Esophagus (tissue), 2 donors: ENCODE measurements around the gene NUAK2. TPM values are rescaled to one million over a fixed set of nuclear protein-coding genes. Genes with fewer than 3 reads are reported as not detected.

Experiments
- H3K27ac ChIP-seq, 2 donors: one replicate each; pipeline ENCODE4 v1.5.1; 2013; ENCODE audit warnings: low read depth in 2 of 2, mild to moderate bottlenecking in 2 of 2, inconsistent platforms in 1 of 2, low read length in 1 of 2, moderate library complexity in 1 of 2
- H3K27me3 ChIP-seq, 2 donors: one replicate each; pipeline ENCODE4 v1.6.1; 2013; ENCODE audit warnings: low read length in 2 of 2, control low read depth in 1 of 2, mild to moderate bottlenecking in 1 of 2; ENCODE audit not compliant: insufficient read depth in 2 of 2, control insufficient read depth in 1 of 2
- H3K36me3 ChIP-seq, 2 donors: one replicate each; pipeline ENCODE4 v1.6.1; 2013; ENCODE audit warnings: low read length in 1 of 2; ENCODE audit not compliant: control insufficient read depth in 2 of 2, insufficient read depth in 2 of 2
- H3K4me1 ChIP-seq, 2 donors: one replicate each; pipeline ENCODE4 v1.6.1; 2013; ENCODE audit warnings: low read length in 1 of 2; ENCODE audit not compliant: control insufficient read depth in 2 of 2, insufficient read depth in 2 of 2
- H3K4me3 ChIP-seq, 2 donors: one replicate each; pipeline ENCODE4 v1.5.1; 2013; ENCODE audit warnings: low read length in 2 of 2, mild to moderate bottlenecking in 2 of 2, low read depth in 1 of 2, moderate library complexity in 1 of 2
- H3K9me3 ChIP-seq, 2 donors: one replicate each; pipeline ENCODE4 v1.6.1; 2013; ENCODE audit warnings: mild to moderate bottlenecking in 2 of 2, low read depth in 1 of 2, low read length in 1 of 2, moderate library complexity in 1 of 2; ENCODE audit not compliant: control insufficient read depth in 2 of 2, insufficient read depth in 1 of 2
- WGBS, 2 donors: extraction: QIAGEN DNeasy Blood & Tissue Kit; methylation state at CpG; one replicate each; pipeline ENCODE4 v1.1.7; 2013; 5-methylcytosine and 5-hydroxymethylcytosine counted together
- polyA plus RNA-seq, 2 donors: library from polyadenylated mRNA; stranded (reverse); fragments of 200-250 nt; gene quantifications; one replicate each; pipeline ENCODE4 v1.2.3, GENCODE V29; 2013
- donor health status: healthy with polysubstance abuse.
- donor health status: Bipolar disorder and iron deficiency.

NUAK2 gene
- polyA plus RNA-seq, 2 donors = 14.7 to 28.3 TPM

- H3K36me3 ChIP-seq = no peaks in the 10 kb centered on the region
- H3K27ac ChIP-seq = no peak overlapping the region
- H3K27me3 ChIP-seq = no peaks in the 10 kb centered on the region
- WGBS, 2 donors = 40 to 57% methylated on average over 5 of the region's 5 CpGs
- peaks cover 0 to 11% of the 10 kb centered on the region in 2 donors for H3K4me1 ChIP-seq
- no peaks in the 10 kb centered on the region for H3K9me3 ChIP-seq
- no peak overlapping the region for H3K4me3 ChIP-seq
These were observed 59.4 kb downstream of the NUAK2 start for GRCh38 chr1:205261946-205262691.

- H3K9me3 ChIP-seq = no peaks in the 10 kb centered on the region
- H3K27me3 ChIP-seq = no peaks in the 10 kb centered on the region
- H3K27ac ChIP-seq = no peak overlapping the region
- H3K4me3 ChIP-seq = no peak overlapping the region
- WGBS, 2 donors = 67 to 68% methylated on average over 8 of the region's 8 CpGs
- H3K4me1 ChIP-seq = peaks cover 0 to 11% of the 10 kb centered on the region in 2 donors
- no peaks in the 10 kb centered on the region for H3K36me3 ChIP-seq
These were observed 60.4 kb downstream of the NUAK2 start for GRCh38 chr1:205260948-205261732.

GRCh38 chr1:205259998-205260397 lies 61.5 kb downstream of the NUAK2 start:
- H3K4me3 ChIP-seq = no peak overlapping the region
- H3K9me3 ChIP-seq = no peaks in the 10 kb centered on the region
- no peak overlapping the region for H3K27ac ChIP-seq
- no peaks in the 10 kb centered on the region for H3K27me3 ChIP-seq
- peaks cover 0 to 11% of the 10 kb centered on the region in 2 donors for H3K4me1 ChIP-seq
- H3K36me3 ChIP-seq = no peaks in the 10 kb centered on the region
- WGBS, 2 donors = 70 to 78% methylated on average over 1 of the region's 1 CpG

GRCh38 chr1:205259324-205259832 lies 62.2 kb downstream of the NUAK2 start:
- Histone ChIP-seq H3K4me3 (no peak overlapping the region), H3K9me3 (no peaks in the 10 kb centered on the region), H3K27me3 (no peaks in the 10 kb centered on the region), H3K36me3 (no peaks in the 10 kb centered on the region), H3K27ac (no peak overlapping the region), H3K4me1 (peaks cover 0 to 11% of the 10 kb centered on the region in 2 donors)
- 50 to 51% methylated on average over 10 of the region's 10 CpGs for WGBS, 2 donors

GRCh38 chr1:205258719-205259118 lies 62.8 kb downstream of the NUAK2 start:
- peaks cover 0 to 11% of the 10 kb centered on the region in 2 donors for H3K4me1 ChIP-seq
- H3K36me3 ChIP-seq = no peaks in the 10 kb centered on the region
- H3K27ac ChIP-seq = no peak overlapping the region
- no peaks in the 10 kb centered on the region for H3K9me3 ChIP-seq
- no peaks in the 10 kb centered on the region for H3K27me3 ChIP-seq
- no peak overlapping the region for H3K4me3 ChIP-seq
- 62 to 66% methylated on average over 8 of the region's 8 CpGs for WGBS, 2 donors

GRCh38 chr1:205258261-205258691 lies 63.3 kb downstream of the NUAK2 start:
- no peaks in the 10 kb centered on the region for H3K36me3 ChIP-seq
- H3K27ac ChIP-seq = no peak overlapping the region
- H3K4me3 ChIP-seq = no peak overlapping the region
- peaks cover 0 to 11% of the 10 kb centered on the region in 2 donors for H3K4me1 ChIP-seq
- no peaks in the 10 kb centered on the region for H3K9me3 ChIP-seq
- 74 to 75% methylated on average over 7 of the region's 7 CpGs for WGBS, 2 donors
- H3K27me3 ChIP-seq = no peaks in the 10 kb centered on the region

- Histone ChIP-seq H3K36me3 (no peaks in the 10 kb centered on the region), H3K27ac (no peak overlapping the region), H3K9me3 (no peaks in the 10 kb centered on the region), H3K27me3 (no peaks in the 10 kb centered on the region), H3K4me3 (no peak overlapping the region), H3K4me1 (peaks cover 0 to 9% of the 10 kb centered on the region in 2 donors)
- WGBS, 2 donors = 65 to 79% methylated on average over 2 of the region's 2 CpGs
These were observed 63.8 kb downstream of the NUAK2 start for GRCh38 chr1:205257735-205258134.

- peaks cover 0 to 9% of the 10 kb centered on the region in 2 donors for H3K4me1 ChIP-seq
- WGBS, 2 donors = 92 to 93% methylated on average over 19 of the region's 19 CpGs
- H3K9me3 ChIP-seq = no peaks in the 10 kb centered on the region
- H3K27me3 ChIP-seq = no peaks in the 10 kb centered on the region
- no peak overlapping the region for H3K27ac ChIP-seq
- H3K36me3 ChIP-seq = no peaks in the 10 kb centered on the region
- H3K4me3 ChIP-seq = no peak overlapping the region
These were observed 64.5 kb downstream of the NUAK2 start for GRCh38 chr1:205256951-205257625.

- 45 to 46% methylated on average over 8 of the region's 8 CpGs for WGBS, 2 donors
- Histone ChIP-seq H3K4me3 (no peak overlapping the region), H3K4me1 (peaks cover 0 to 9% of the 10 kb centered on the region in 2 donors), H3K36me3 (no peaks in the 10 kb centered on the region), H3K27me3 (no peaks in the 10 kb centered on the region), H3K27ac (no peak overlapping the region), H3K9me3 (no peaks in the 10 kb centered on the region)
These were observed 65.4 kb downstream of the NUAK2 start for GRCh38 chr1:205255941-205256780.
